ENCODE data around the gene AKIRIN1. TPM values are rescaled to one million over a fixed set of nuclear protein-coding genes. Genes with fewer than 3 reads are reported as not detected.

The AKIRIN1 gene
- total RNA-seq, 2 experiments from 2014 or later = 57.8 to 59.4 TPM

DNA sequence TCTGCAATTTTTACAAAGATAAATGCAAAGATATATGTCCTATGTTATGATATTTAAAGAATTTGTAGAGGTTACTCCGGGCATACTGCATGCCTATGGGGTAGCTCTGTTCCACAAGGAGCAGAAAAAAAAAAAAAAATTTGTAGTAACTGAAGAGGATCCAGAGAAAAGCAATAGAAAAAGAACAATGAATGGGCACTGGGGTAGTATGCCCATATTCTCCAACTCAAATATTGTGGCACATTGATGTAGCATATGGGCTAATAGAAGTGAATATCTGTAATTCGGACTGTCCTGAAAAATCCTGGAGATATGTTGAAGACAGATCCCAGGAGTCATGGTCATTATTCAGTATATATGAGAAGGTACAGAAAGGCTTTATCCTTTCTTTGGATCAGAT, 1.1 kb upstream of the AKIRIN1 start:
- TF ChIP-seq, protein P1, sequence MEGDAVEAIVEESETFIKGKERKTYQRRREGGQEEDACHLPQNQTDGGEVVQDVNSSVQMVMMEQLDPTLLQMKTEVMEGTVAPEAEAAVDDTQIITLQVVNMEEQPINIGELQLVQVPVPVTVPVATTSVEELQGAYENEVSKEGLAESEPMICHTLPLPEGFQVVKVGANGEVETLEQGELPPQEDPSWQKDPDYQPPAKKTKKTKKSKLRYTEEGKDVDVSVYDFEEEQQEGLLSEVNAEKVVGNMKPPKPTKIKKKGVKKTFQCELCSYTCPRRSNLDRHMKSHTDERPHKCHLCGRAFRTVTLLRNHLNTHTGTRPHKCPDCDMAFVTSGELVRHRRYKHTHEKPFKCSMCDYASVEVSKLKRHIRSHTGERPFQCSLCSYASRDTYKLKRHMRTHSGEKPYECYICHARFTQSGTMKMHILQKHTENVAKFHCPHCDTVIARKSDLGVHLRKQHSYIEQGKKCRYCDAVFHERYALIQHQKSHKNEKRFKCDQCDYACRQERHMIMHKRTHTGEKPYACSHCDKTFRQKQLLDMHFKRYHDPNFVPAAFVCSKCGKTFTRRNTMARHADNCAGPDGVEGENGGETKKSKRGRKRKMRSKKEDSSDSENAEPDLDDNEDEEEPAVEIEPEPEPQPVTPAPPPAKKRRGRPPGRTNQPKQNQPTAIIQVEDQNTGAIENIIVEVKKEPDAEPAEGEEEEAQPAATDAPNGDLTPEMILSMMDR (IDR thresholded peaks at IDR 0.05) = no peak
- Mint-ChIP-seq H3K4me3 (peak overlapping the region; percentile 82), H3K9me3 (no peaks in the 10 kb centered on the region), H3K27me3 (peaks cover 2% of the 10 kb centered on the region), H3K4me1 (ENCODE audit: low read depth) (peaks cover 38% of the 10 kb centered on the region), H3K27ac (peak overlapping the region; percentile 92), H3K36me3 (ENCODE audit: low read depth) (peaks cover 26% of the 10 kb centered on the region)
- intact Hi-C loops (cut with micrococcal nuclease) = no loop called here
- ChIA-PET CTCF (interaction anchor here (1.1 to 1.5 kb wide), 2 partner anchors 10 to 201 kb away, joined by 3 read pairs; no protein-coding TSS in a partner anchor), POLR2A (interaction anchor here (0.9 to 1.5 kb wide), 2 partner anchors 13 to 37 kb away, joined by 3 to 4 read pairs; partner anchors contain the start of gene NDUFS5)
- DNase-seq (no peak), ATAC-seq (no peak)

DNA sequence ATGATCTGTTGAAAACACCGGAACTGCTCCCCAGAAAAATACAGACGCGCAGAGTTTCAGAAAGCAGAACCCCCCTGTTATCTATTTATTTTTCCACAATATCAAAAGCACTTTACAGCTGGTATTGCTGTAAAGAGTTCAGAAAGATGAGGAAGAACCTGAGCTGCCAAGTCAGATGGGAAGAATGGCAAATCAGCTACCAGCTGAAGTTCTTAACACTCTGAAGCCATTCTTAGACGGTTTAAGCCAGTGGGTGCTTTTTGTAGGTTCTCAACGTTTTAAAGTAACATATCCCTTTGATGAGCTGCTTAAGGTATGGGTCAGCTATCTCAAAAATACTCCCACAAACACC, 714 bp upstream of the AKIRIN1 start:
- intact Hi-C loops (cut with micrococcal nuclease) = no loop called here
- DNase-seq = no peak
- Mint-ChIP-seq H3K4me3 (peak overlapping the region; percentile 82), H3K9me3 (no peaks in the 10 kb centered on the region), H3K36me3 (ENCODE audit: low read depth) (peaks cover 29% of the 10 kb centered on the region), H3K4me1 (ENCODE audit: low read depth) (peaks cover 42% of the 10 kb centered on the region), H3K27ac (peak overlapping the region; percentile 92), H3K27me3 (peaks cover 2% of the 10 kb centered on the region)
- POLR2A ChIA-PET = interaction anchor here (1.0 to 1.5 kb wide), 2 partner anchors 12 to 37 kb away, joined by 4 read pairs; partner anchors contain the start of gene NDUFS5
- TF ChIP-seq, protein P1 (IDR thresholded peaks at IDR 0.05) = no peak
- ATAC-seq = peak; percentile 2
- CTCF ChIA-PET = interaction anchor here (1.1 to 1.5 kb wide), 2 partner anchors 9 to 201 kb away, joined by 3 read pairs; no protein-coding TSS in a partner anchor

DNA sequence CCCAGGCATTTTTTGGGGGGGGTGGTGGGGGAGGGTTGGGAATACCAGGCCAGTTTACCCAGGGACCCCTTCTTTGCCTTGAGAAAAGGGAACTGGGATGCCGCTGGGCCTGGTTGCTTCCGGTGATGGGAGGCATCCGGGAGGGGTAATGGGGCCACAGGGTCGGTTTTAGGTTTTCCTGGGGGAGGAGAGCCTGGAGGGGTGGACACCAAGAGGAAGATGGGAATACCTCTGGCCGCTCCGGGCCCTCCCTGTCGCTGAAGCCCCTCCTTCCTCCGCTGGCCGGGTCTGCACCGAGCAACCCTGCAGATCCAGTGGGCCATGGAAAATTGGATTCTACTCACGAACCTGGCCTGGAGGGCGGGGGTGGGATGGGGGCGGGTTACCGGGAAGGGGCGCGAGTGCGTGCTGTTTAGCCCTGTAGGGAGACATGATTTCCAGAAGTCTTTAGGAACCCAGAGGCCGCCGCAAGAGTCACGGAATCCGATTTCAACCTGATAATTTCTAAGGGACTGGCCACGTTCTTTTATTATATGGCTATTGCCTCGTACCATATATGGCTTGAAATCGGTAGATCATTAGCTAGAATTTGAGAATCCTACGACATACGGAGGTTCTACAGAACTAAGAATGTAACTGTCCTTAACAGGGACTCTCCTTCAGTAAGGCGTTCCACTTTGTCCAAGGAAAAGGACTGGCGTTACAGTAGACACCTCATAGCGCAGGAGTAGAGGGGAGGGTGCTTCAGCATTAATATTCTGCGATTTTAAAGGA, 749 bp downstream of the AKIRIN1 start:
- Mint-ChIP-seq H3K4me1 (ENCODE audit: low read depth) (peaks cover 45% of the 10 kb centered on the region), H3K9me3 (no peaks in the 10 kb centered on the region), H3K4me3 (peak overlapping the region; percentile 82), H3K36me3 (ENCODE audit: low read depth) (peaks cover 41% of the 10 kb centered on the region), H3K27me3 (no peaks in the 10 kb centered on the region), H3K27ac (peak overlapping the region; percentile 83)
- ChIA-PET POLR2A (interaction anchor here (1.5 to 2.0 kb wide), 2 partner anchors 35 kb away, joined by 4 to 8 read pairs; partner anchors contain the start of gene NDUFS5), CTCF (interaction anchor here (1.0 kb wide), 1 partner anchor 11 kb away, joined by 6 read pairs; no protein-coding TSS in a partner anchor)
- ATAC-seq (no peak), DNase-seq (peak; percentile 17)
- TF ChIP-seq, protein P1 (IDR thresholded peaks at IDR 0.05) = no peak
- intact Hi-C loops (cut with micrococcal nuclease) = no loop called here

DNA sequence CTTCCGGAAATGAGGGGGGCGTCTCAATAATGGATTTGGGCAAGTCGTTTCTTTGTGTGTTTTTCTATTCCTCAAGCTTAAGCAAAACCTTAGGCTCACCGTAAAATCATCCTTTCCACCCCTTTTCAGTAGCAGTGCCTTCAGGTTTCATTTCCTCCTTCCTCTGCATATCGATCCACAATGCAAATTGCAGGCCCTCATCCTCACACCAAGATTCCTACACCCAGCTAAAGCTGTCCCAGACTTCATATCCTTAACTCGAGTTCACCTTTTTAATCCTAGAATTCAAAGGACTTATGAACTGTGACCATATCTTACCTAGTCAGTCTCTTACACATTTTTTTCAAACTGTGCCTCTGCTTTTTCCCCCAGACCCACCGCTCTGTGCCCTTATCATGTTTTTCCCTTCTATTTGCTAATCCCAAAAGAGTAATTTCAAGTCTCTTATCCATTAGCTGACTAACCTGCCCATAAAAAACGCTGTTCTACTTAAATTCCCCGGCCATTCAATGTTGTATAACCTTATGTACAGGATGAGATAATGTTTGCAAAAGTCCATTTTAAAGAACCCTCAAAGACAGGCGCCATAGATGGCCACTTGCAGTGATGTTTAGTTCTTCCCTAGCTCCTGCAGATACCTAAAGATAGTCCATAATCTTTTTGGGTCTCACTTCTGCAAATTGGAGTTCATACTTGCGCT, 1.5 kb downstream of the AKIRIN1 start:
- intact Hi-C loops (cut with micrococcal nuclease) = no loop called here
- CTCF ChIA-PET = interaction anchor here (1.0 kb wide), 1 partner anchor 11 kb away, joined by 6 read pairs; no protein-coding TSS in a partner anchor
- H3K4me3 Mint-ChIP-seq = peak overlapping the region; percentile 82
- peaks cover 46% of the 10 kb centered on the region for H3K36me3 Mint-ChIP-seq (ENCODE audit: low read depth)
- H3K4me1 Mint-ChIP-seq (ENCODE audit: low read depth) = peaks cover 51% of the 10 kb centered on the region
- POLR2A ChIA-PET = interaction anchor here (2.0 kb wide), 1 partner anchor 34 kb away, joined by 8 read pairs; the partner anchor contains the start of gene NDUFS5
- H3K27me3 Mint-ChIP-seq = no peaks in the 10 kb centered on the region
- TF ChIP-seq, protein P1 (IDR thresholded peaks at IDR 0.05) = no peak
- no peak for ATAC-seq
- peak overlapping the region; percentile 83 for H3K27ac Mint-ChIP-seq
- no peaks in the 10 kb centered on the region for H3K9me3 Mint-ChIP-seq
- no peak for DNase-seq

All from activated CD8-positive, alpha-beta T cell treated with anti-CD3 and anti-CD28 coated beads for 36 hours (primary cell).